Measurements from ENCODE around the gene ETAA1.

Gene ETAA1

DNA sequence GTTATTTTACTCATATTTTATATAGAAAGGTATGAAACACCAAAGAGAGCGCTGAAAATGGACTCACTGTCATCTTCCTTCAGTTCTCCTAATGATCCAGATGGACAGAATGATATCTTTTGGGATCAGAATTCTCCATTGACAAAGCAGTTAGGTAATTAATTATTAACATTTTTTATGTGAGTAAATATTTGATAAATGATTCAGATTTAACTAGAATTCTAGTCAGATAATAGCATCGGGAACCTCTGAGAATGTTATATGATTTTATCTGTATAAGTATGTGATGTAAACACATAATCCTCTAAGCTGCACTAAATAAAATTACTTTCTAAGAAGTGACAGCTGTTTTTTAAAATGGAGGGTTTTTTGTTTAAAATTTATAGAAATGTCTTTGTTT is 2.0 kb downstream of the ETAA1 start:
- peaks cover 3% of the 10 kb centered on the region for H3K4me1 ChIP-seq (ENCODE audit: control insufficient read depth, insufficient read depth, low read length)

DNA sequence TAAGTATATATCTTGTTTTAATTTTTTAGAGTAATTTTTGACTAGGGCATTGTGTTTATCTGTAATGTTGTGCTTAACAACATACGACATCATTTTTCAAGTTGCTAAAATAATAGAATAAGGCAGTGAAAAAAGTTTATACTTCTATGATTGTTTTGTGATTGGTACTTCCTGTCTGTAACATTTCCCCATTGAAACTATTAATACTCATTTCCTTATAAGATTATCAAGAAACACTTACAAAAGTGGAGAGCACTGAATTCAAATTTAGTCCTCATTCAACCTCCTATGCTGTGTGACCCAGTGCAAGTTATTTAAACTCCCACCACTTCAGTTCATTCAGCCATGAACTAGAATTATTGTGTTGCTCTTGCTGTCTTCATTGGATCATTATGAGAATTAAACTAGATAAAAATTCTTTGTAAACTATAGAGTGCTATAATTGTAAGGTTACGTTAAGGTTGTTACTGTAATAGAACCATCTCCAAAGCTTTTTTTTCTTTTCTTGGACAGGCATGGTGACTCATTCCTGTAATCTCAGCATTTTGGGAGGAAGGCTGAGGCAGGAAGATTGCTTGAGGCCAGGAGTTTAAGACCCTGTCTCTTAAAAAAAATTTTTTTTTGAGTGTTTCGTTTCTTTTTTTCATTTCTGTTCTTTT is 2.8 kb downstream of the ETAA1 start:
- Histone ChIP-seq H3K9ac (ENCODE audit: low read length) (no peak overlapping the region), H3K27ac (ENCODE audit: low read depth, low read length) (no peak overlapping the region), H3K4me1 (ENCODE audit: control insufficient read depth, insufficient read depth, low read length) (peaks cover 3% of the 10 kb centered on the region), H3K4me3 (ENCODE audit: low read length) (no peak overlapping the region), H3K36me3 (ENCODE audit: control insufficient read depth, insufficient read depth, low read length) (no peaks in the 10 kb centered on the region), H3K27me3 (ENCODE audit: control insufficient read depth, insufficient read depth, low read length) (no peaks in the 10 kb centered on the region)

More for the DNA sequence above, 2.0 kb downstream of the ETAA1 start:
- Histone ChIP-seq H3K27ac (ENCODE audit: low read depth, low read length) (no peak overlapping the region), H3K27me3 (ENCODE audit: control insufficient read depth, insufficient read depth, low read length) (no peaks in the 10 kb centered on the region), H3K36me3 (ENCODE audit: control insufficient read depth, insufficient read depth, low read length) (no peaks in the 10 kb centered on the region), H3K4me3 (ENCODE audit: low read length) (no peak overlapping the region), H3K9ac (ENCODE audit: low read length) (no peak overlapping the region)

GRCh38 chr2:67400560-67401485 is 3.7 kb downstream of the ETAA1 start:
- Histone ChIP-seq H3K9ac (ENCODE audit: low read length) (no peak overlapping the region), H3K27ac (ENCODE audit: low read depth, low read length) (no peak overlapping the region), H3K4me3 (ENCODE audit: low read length) (no peak overlapping the region), H3K27me3 (ENCODE audit: control insufficient read depth, insufficient read depth, low read length) (no peaks in the 10 kb centered on the region), H3K4me1 (ENCODE audit: control insufficient read depth, insufficient read depth, low read length) (peaks cover 3% of the 10 kb centered on the region), H3K36me3 (ENCODE audit: control insufficient read depth, insufficient read depth, low read length) (no peaks in the 10 kb centered on the region)

GRCh38 chr2:67408346-67408745 is 11.2 kb downstream of the ETAA1 start:
- Histone ChIP-seq H3K4me1 (ENCODE audit: control insufficient read depth, insufficient read depth, low read length) (no peaks in the 10 kb centered on the region), H3K36me3 (ENCODE audit: control insufficient read depth, insufficient read depth, low read length) (no peaks in the 10 kb centered on the region), H3K4me3 (ENCODE audit: low read length) (no peak overlapping the region), H3K27ac (ENCODE audit: low read depth, low read length) (no peak overlapping the region), H3K27me3 (ENCODE audit: control insufficient read depth, insufficient read depth, low read length) (no peaks in the 10 kb centered on the region), H3K9ac (ENCODE audit: low read length) (no peak overlapping the region)

DNA sequence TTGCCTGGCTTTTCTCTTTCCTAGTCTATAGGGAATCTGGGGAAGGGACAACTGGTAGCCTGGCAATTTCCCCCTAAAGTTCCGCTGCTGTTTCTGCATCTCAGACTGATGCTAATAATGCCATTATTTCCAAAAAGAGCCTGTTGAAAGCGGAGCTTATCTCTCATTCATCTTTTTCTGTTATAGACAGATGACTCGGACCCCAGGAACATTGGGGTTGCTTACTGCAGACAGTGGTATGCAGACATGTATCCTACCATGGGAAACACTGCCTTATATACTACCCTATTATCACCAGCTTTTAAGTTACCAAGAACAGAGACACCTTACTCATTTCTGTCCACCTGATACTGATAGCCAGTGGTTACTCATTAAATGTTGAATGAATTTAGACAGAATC is 15.3 kb downstream of the ETAA1 start:
- H3K27me3 ChIP-seq (ENCODE audit: control insufficient read depth, insufficient read depth, low read length) = no peaks in the 10 kb centered on the region
- no peak overlapping the region for H3K9ac ChIP-seq (ENCODE audit: low read length)
- no peak overlapping the region for H3K4me3 ChIP-seq (ENCODE audit: low read length)
- H3K36me3 ChIP-seq (ENCODE audit: control insufficient read depth, insufficient read depth, low read length) = no peaks in the 10 kb centered on the region
- no peaks in the 10 kb centered on the region for H3K4me1 ChIP-seq (ENCODE audit: control insufficient read depth, insufficient read depth, low read length)
- H3K27ac ChIP-seq (ENCODE audit: low read depth, low read length) = no peak overlapping the region

GRCh38 chr2:67414867-67415266 is 17.7 kb downstream of the ETAA1 start:
- Histone ChIP-seq H3K27me3 (ENCODE audit: control insufficient read depth, insufficient read depth, low read length) (no peaks in the 10 kb centered on the region), H3K36me3 (ENCODE audit: control insufficient read depth, insufficient read depth, low read length) (no peaks in the 10 kb centered on the region), H3K4me1 (ENCODE audit: control insufficient read depth, insufficient read depth, low read length) (no peaks in the 10 kb centered on the region), H3K9ac (ENCODE audit: low read length) (no peak overlapping the region), H3K27ac (ENCODE audit: low read depth, low read length) (no peak overlapping the region), H3K4me3 (ENCODE audit: low read length) (no peak overlapping the region)

GRCh38 chr2:67416136-67416535 is 19.0 kb downstream of the ETAA1 start:
- H3K27me3 ChIP-seq (ENCODE audit: control insufficient read depth, insufficient read depth, low read length) = no peaks in the 10 kb centered on the region
- no peak overlapping the region for H3K27ac ChIP-seq (ENCODE audit: low read depth, low read length)
- H3K4me3 ChIP-seq (ENCODE audit: low read length) = no peak overlapping the region
- H3K4me1 ChIP-seq (ENCODE audit: control insufficient read depth, insufficient read depth, low read length) = no peaks in the 10 kb centered on the region
- no peak overlapping the region for H3K9ac ChIP-seq (ENCODE audit: low read length)
- no peaks in the 10 kb centered on the region for H3K36me3 ChIP-seq (ENCODE audit: control insufficient read depth, insufficient read depth, low read length)

DNA sequence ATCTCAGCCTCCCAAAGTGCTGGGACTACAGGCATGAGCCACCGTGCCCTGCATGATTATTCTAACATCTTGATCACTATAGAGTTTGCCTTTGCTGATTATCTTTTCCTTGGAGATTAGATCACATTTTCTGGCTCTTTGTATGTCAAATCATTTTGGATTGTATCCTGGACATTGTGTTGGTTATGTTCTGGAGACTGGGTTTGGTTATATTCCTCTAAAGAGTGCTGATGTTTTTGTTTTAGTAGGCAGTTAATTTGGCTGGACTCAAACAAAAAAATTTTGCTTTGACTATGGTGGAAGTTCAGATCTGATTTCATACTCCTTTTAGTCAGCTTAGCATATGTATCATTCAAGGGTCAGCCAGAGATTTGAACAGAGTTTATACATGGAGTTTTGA is 26.4 kb downstream of the ETAA1 start:
- Histone ChIP-seq H3K4me1 (ENCODE audit: control insufficient read depth, insufficient read depth, low read length) (no peaks in the 10 kb centered on the region), H3K36me3 (ENCODE audit: control insufficient read depth, insufficient read depth, low read length) (no peaks in the 10 kb centered on the region), H3K4me3 (ENCODE audit: low read length) (no peak overlapping the region), H3K27me3 (ENCODE audit: control insufficient read depth, insufficient read depth, low read length) (no peaks in the 10 kb centered on the region), H3K27ac (ENCODE audit: low read depth, low read length) (no peak overlapping the region), H3K9ac (ENCODE audit: low read length) (no peak overlapping the region)

DNA sequence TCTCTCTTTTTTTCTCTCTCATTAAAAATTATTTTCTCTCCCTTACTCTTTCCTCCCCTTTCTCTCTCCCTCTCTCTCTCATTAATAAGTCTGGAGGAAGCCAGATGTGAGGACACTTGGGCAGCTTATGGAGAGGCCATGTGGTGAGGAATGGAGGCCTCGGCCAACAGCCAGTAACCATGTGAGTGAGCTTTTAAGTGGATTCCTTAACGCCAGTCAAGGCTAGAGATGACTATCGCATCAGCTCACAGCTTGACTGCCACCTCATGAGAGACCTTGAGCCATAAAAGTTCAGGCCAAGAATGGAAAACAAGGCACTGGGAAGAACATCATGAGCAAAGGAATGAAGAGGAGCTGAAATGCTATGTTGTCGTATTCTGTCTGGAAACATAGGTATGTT is 39.1 kb downstream of the ETAA1 start:
- Histone ChIP-seq H3K36me3 (ENCODE audit: control insufficient read depth, insufficient read depth, low read length) (no peaks in the 10 kb centered on the region), H3K4me1 (ENCODE audit: control insufficient read depth, insufficient read depth, low read length) (no peaks in the 10 kb centered on the region), H3K27me3 (ENCODE audit: control insufficient read depth, insufficient read depth, low read length) (no peaks in the 10 kb centered on the region), H3K27ac (ENCODE audit: low read depth, low read length) (no peak overlapping the region), H3K9ac (ENCODE audit: low read length) (no peak overlapping the region), H3K4me3 (ENCODE audit: low read length) (no peak overlapping the region)

GRCh38 chr2:67437114-67437513 is 40.0 kb downstream of the ETAA1 start:
- no peak overlapping the region for H3K9ac ChIP-seq (ENCODE audit: low read length)
- no peak overlapping the region for H3K27ac ChIP-seq (ENCODE audit: low read depth, low read length)
- H3K4me1 ChIP-seq (ENCODE audit: control insufficient read depth, insufficient read depth, low read length) = no peaks in the 10 kb centered on the region
- H3K27me3 ChIP-seq (ENCODE audit: control insufficient read depth, insufficient read depth, low read length) = no peaks in the 10 kb centered on the region
- H3K4me3 ChIP-seq (ENCODE audit: low read length) = no peak overlapping the region
- no peaks in the 10 kb centered on the region for H3K36me3 ChIP-seq (ENCODE audit: control insufficient read depth, insufficient read depth, low read length)

DNA sequence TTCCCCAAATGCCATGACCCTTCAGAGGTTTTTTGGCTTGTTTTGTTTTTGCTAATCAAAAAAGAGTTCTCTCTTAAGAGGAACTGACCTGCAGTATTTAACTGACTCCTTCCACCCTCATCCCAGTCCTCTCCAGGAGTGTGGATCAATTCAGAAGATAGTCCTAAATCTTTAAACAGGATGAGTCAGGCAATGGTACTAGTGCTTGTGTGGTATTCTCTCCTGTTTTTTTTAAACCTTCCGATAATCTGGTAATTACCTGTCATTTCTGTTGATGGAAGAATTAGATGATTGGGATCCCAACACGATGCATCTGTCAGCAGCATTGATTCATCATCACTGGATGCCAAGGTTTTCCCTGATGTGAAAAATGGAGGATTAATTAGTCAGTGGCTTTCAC is 41.2 kb downstream of the ETAA1 start:
- no peaks in the 10 kb centered on the region for H3K4me1 ChIP-seq (ENCODE audit: control insufficient read depth, insufficient read depth, low read length)
- H3K9ac ChIP-seq (ENCODE audit: low read length) = no peak overlapping the region
- H3K4me3 ChIP-seq (ENCODE audit: low read length) = no peak overlapping the region
- no peaks in the 10 kb centered on the region for H3K36me3 ChIP-seq (ENCODE audit: control insufficient read depth, insufficient read depth, low read length)
- H3K27me3 ChIP-seq (ENCODE audit: control insufficient read depth, insufficient read depth, low read length) = no peaks in the 10 kb centered on the region
- H3K27ac ChIP-seq (ENCODE audit: low read depth, low read length) = no peak overlapping the region

DNA sequence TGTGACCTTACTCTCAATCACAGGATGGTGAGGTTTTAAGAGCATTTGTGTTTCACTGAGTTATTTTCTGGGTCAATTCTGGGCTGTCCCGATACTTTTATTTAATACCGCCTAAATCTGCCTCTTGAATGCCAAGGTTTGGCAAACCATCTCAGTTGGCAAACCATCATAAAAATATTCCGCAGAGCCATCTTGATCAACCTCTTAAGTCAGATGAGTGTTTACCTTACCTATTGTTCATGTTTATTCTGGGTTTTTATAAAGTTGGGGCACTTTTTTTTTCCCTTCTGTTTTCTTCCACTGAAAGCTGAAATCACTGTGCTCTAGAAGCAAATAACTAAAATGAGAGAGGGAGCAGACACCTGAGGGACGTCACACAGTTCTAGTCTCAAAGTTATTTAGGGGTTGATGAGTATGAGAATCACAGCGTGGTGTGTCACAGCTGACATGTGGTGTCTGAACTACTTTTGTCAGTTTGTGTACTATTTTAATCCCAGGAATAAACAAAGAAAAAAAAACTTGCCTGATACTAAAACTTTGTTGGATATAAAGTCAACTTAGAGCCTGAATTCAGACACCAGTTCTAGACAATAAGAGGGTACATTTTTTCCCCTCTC is 48.6 kb downstream of the ETAA1 start:
- Histone ChIP-seq H3K27ac (ENCODE audit: low read depth, low read length) (peak overlapping the region; percentile 21), H3K27me3 (ENCODE audit: control insufficient read depth, insufficient read depth, low read length) (no peaks in the 10 kb centered on the region), H3K4me3 (ENCODE audit: low read length) (no peak overlapping the region), H3K9ac (ENCODE audit: low read length) (no peak overlapping the region), H3K36me3 (ENCODE audit: control insufficient read depth, insufficient read depth, low read length) (no peaks in the 10 kb centered on the region), H3K4me1 (ENCODE audit: control insufficient read depth, insufficient read depth, low read length) (peaks cover 8% of the 10 kb centered on the region)
